Neutrophil (primary cell): ENCODE data around the gene PPP2R2D.

Experiments used
- H3K27ac ChIP-seq: fragments of 200-600 bp; sonication (generic); 2 replicates; pipeline ENCODE4 v1.5.1; 2016; ENCODE audit warnings: mild to moderate bottlenecking, moderate library complexity
- H3K27me3 ChIP-seq: fragments of 200-600 bp; sonication (generic); 2 replicates; pipeline ENCODE4 v1.6.0; 2016; ENCODE audit warnings: mild to moderate bottlenecking
- H3K36me3 ChIP-seq: fragments of 200-600 bp; sonication (generic); 2 replicates; pipeline ENCODE4 v1.5.1; 2017
- H3K4me1 ChIP-seq, 2 experiments: fragments of 200-600 bp in 1 of 2; sonication (generic) in 1 of 2; 1 replicate in 1 of 2; 2 replicates in 1 of 2; pipeline versions ENCODE4 v1.5.1 to v1.6.1; 2013 to 2016; ENCODE audit warnings: low read depth in 1 of 2, low read length in 1 of 2, mild to moderate bottlenecking in 1 of 2, moderate library complexity in 1 of 2; ENCODE audit not compliant: control insufficient read depth in 1 of 2, insufficient read depth in 1 of 2
- H3K4me3 ChIP-seq, 2 experiments: fragments of 200-600 bp in 1 of 2; sonication (generic) in 1 of 2; 1 replicate in 1 of 2; 2 replicates in 1 of 2; pipeline ENCODE4 v1.5.1; 2013 to 2016; ENCODE audit warnings: low read depth in 1 of 2, low read length in 1 of 2, mild to moderate bottlenecking in 1 of 2, moderate library complexity in 1 of 2
- H3K9me3 ChIP-seq: fragments of 200-600 bp; sonication (generic); 2 replicates; pipeline ENCODE4 v1.5.1; 2016
- CTCF ChIP-seq: fragments of 200-600 bp; sonication (generic); IDR thresholded peaks from 2 replicates; pipeline ENCODE4 v1.5.1; 2016; ENCODE audit warnings: antibody characterized with exemption

PPP2R2D gene

DNA sequence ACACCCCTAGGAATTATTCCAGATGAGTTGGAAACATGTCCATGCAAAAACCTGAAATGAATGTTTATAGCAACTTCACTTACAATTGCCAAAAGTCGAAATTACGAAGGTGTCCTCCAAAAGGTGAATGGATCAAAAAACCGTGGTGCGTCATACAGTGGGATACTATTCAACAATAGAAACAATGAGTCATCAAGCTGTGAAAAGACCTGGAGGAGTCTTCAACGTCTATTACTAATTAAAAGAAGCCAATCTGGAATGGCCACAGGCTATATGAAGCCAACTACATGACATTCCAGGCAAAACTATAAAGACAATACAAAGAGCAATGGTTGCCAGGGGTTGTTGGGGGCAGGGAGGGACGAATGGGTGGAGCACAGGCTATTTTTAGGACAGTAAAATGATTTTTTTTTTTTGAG, 12.6 kb upstream of the PPP2R2D start:
- no peaks in the 10 kb centered on the region for H3K4me1 ChIP-seq
- no peak for TF ChIP-seq CTCF

DNA sequence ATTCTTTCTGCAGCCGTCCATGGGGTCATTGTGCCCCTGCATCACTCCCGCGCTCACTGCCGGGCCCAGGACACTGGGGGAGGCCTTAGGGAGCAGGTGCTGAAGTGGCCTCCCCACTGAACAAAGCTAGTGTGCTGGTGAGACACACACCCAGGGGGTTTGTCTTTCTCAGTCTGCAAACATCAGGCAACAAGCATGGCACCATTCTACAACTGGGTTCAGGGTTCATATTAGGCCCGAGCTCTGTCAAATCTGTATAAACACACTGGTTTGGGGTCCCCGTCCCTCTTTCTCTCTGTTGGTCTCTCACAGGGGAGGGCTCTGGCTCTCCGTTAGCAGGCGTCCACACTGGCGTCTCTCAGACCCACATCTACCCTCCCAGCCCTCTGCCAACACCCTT, 11.1 kb upstream of the PPP2R2D start:
- Histone ChIP-seq H3K4me1 (no peaks in the 10 kb centered on the region), H3K36me3 (no peaks in the 10 kb centered on the region), H3K4me3 (no peak overlapping the region), H3K9me3 (no peaks in the 10 kb centered on the region), H3K27ac (no peak overlapping the region), H3K27me3 (peaks cover 33% of the 10 kb centered on the region)
- no peak for TF ChIP-seq CTCF

More for the DNA sequence above, 12.6 kb upstream of the PPP2R2D start:
- H3K27me3 ChIP-seq = peaks cover 33% of the 10 kb centered on the region
- H3K27ac ChIP-seq = no peak overlapping the region
- H3K4me3 ChIP-seq = no peak overlapping the region
- H3K9me3 ChIP-seq = no peaks in the 10 kb centered on the region
- H3K36me3 ChIP-seq = no peaks in the 10 kb centered on the region

DNA sequence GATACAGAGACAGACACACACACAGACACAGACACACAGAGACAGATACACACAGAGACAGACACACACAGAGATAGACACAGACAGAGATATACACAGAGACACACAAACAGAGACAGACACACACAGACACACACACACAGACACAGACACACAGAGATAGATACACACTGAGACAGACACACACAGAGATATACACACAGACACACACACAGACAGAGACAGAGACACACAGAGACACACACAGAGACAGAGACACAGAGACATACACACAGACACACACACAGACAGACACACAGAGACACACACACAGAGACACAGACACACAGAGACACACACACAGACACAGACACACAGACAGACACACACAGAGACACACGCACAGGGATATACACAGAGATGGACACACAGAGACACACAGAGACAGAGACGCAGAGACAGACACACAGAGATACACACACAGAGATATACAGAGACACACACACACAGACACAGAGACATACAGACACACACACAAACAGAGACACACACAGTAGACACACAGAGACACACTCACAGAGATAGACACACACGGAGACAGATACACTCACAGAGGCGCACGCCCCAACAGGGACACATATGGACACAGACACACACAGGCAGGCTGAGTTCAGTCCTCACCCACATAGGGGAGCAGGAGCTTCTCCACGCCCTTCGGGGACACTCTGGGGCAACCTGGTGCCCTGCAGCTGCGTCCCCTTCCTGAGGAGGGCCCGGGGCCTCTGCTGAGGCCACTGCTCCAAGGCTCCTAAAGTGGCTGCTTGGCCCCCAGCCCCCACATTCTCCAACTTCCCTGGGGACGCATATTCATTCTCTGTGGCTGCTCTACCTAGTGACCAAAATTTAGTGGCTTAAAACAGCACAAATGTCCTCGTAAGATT, 10.3 kb upstream of the PPP2R2D start:
- Histone ChIP-seq H3K36me3 (no peaks in the 10 kb centered on the region), H3K27me3 (peaks cover 28% of the 10 kb centered on the region), H3K4me3 (no peak overlapping the region), H3K27ac (no peak overlapping the region), H3K4me1 (no peaks in the 10 kb centered on the region), H3K9me3 (no peaks in the 10 kb centered on the region)
- TF ChIP-seq CTCF = no peak

- no peaks in the 10 kb centered on the region for H3K4me1 ChIP-seq
Measured at GRCh38 chr10:131891196-131891928, 9.4 kb upstream of the PPP2R2D start.

More at GRCh38 chr10:131891196-131891928, 9.4 kb upstream of the PPP2R2D start:
- Histone ChIP-seq H3K9me3 (no peaks in the 10 kb centered on the region), H3K4me3 (no peak overlapping the region), H3K27me3 (peaks cover 21% of the 10 kb centered on the region), H3K36me3 (no peaks in the 10 kb centered on the region), H3K27ac (no peak overlapping the region)
- no peak for TF ChIP-seq CTCF
